Measurements from ENCODE around the gene FNDC3B. TPM values are rescaled to one million over a fixed set of nuclear protein-coding genes. Genes with fewer than 3 reads are reported as not detected.

Gene FNDC3B
- total and polyA plus RNA-seq, 2 donors (not counting 1 experiment from before 2014, with no cell fraction given): 1.2 to 9.2 TPM

DNA sequence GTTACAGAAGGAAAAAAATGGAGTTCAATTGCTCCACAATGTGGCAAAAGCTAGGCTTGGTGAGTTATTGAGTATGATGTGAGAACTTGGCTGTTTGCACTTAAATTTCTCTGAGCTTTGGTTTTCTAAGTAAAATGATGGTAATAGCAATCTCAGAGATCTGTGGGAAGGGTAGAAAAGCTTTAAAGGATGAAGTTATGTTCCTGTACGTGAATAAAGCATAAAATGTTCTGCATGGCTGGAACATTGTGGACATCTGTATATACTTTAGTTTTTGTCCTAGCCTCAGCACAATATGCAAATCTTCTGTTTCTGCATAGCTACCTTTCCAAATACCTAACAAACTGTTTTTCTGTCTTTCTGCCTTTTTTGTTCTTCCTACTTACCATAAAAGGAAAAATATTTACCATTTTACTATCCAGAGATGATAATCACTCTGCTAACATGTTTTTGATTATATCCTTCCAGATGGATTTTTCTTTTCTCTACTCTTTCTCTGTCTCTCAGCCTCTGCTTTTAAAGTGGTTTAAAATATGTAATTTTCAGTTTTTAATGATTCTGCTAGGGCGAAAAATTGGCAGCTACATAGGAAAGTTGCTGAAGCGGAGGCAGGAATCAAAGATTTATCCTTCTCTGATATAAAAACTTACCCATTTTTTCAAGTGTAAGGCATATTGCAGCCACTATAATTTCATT is 188.1 kb downstream of the FNDC3B start:
- no peak overlapping the region for H3K9ac ChIP-seq (ENCODE audit: low read length)
- H3K4me1 ChIP-seq (ENCODE audit: control insufficient read depth in 2 of 2, insufficient read depth in 2 of 2, low read length in 2 of 2): no peaks in the 10 kb centered on the region
- H4K20me1 ChIP-seq (ENCODE audit: control insufficient read depth, insufficient read depth, low read length, poor library complexity, severe bottlenecking): no peaks in the 10 kb centered on the region
- Mint-ChIP-seq H3K27ac (no peak overlapping the region), H3K4me1 (no peaks in the 10 kb centered on the region), H3K27me3 (no peaks in the 10 kb centered on the region), H3K9me3 (ENCODE audit: insufficient read depth) (no peaks in the 10 kb centered on the region), H3K4me3 (no peak overlapping the region)
- no peak overlapping the region for H3K4me2 ChIP-seq (replicated peaks; ENCODE audit: low read depth, low read length, poor library complexity, severe bottlenecking)
- no peaks in the 10 kb centered on the region for H3K79me2 ChIP-seq (ENCODE audit: control insufficient read depth, insufficient read depth, low read length)
- H3K27ac ChIP-seq (ENCODE audit: low read length in 2 of 2): no peak overlapping the region
- H3K9me3 ChIP-seq (ENCODE audit: control extremely low read depth in 1 of 3, control insufficient read depth in 2 of 3, insufficient read depth in 1 of 3, low read length in 2 of 3): peaks cover 0 to 2% (median 0%) of the 10 kb centered on the region in 3 donors
- CTCF ChIA-PET: interaction anchor here (1.2 kb wide), 1 partner anchor 23 kb away, joined by 10 read pairs; no protein-coding TSS in a partner anchor
- no peak overlapping the region for H3K4me3 ChIP-seq (ENCODE audit: control extremely low read depth in 1 of 5, extremely low read depth in 1 of 5, insufficient read depth in 1 of 5, low read depth in 2 of 5, low read length in 4 of 5)
- TF ChIP-seq CTCF (IDR thresholded peaks at IDR 0.05) (no peak), EZH2 (IDR thresholded peaks at IDR 0.05; ENCODE audit: borderline replicate concordance, insufficient read depth, low read depth, low read length, poor library complexity, severe bottlenecking) (no peak)
- POLR2A ChIA-PET: no interaction called here
- no peaks in the 10 kb centered on the region for H3K27me3 ChIP-seq (replicated peaks in 1 of 4; ENCODE audit: control extremely low read depth in 1 of 4, control insufficient read depth in 3 of 4, insufficient read depth in 4 of 4, low read length in 3 of 4)
- no peak for DNase-seq
- intact Hi-C loops (cut with micrococcal nuclease): no loop called here
- no peak overlapping the region for H2AFZ ChIP-seq (ENCODE audit: insufficient read depth, low read depth, low read length, poor library complexity, severe bottlenecking)
- no CpG with 5 or more reads among the region's 3 CpGs for WGBS (ENCODE audit: insufficient coverage)
- no peak for ATAC-seq (ENCODE audit: low read depth)
- no peaks in the 10 kb centered on the region for H3K36me3 ChIP-seq (replicated peaks in 1 of 2; ENCODE audit: control extremely low read depth in 1 of 2, control insufficient read depth in 1 of 2, extremely low read depth in 1 of 2, insufficient read depth in 2 of 2, low read length in 1 of 2)

- H3K4me3 Mint-ChIP-seq: no peak overlapping the region
- TF ChIP-seq EZH2 (IDR thresholded peaks at IDR 0.05; ENCODE audit: borderline replicate concordance, insufficient read depth, low read depth, low read length, poor library complexity, severe bottlenecking): no peak
- TF ChIP-seq CTCF (IDR thresholded peaks at IDR 0.05): no peak
- H3K4me1 ChIP-seq (ENCODE audit: control insufficient read depth in 2 of 2, insufficient read depth in 2 of 2, low read length in 2 of 2): no peaks in the 10 kb centered on the region
- H3K27me3 Mint-ChIP-seq: no peaks in the 10 kb centered on the region
- ChIA-PET POLR2A (no interaction called here), CTCF (no interaction called here)
- H4K20me1 ChIP-seq (ENCODE audit: control insufficient read depth, insufficient read depth, low read length, poor library complexity, severe bottlenecking): no peaks in the 10 kb centered on the region
- H3K27me3 ChIP-seq (replicated peaks in 1 of 4; ENCODE audit: control extremely low read depth in 1 of 4, control insufficient read depth in 3 of 4, insufficient read depth in 4 of 4, low read length in 3 of 4): no peaks in the 10 kb centered on the region
- H3K27ac Mint-ChIP-seq: no peak overlapping the region
- H3K9me3 ChIP-seq (ENCODE audit: control extremely low read depth in 1 of 3, control insufficient read depth in 2 of 3, insufficient read depth in 1 of 3, low read length in 2 of 3): no peaks in the 10 kb centered on the region
- no peaks in the 10 kb centered on the region for H3K79me2 ChIP-seq (ENCODE audit: control insufficient read depth, insufficient read depth, low read length)
- no peak for DNase-seq
- H2AFZ ChIP-seq (ENCODE audit: insufficient read depth, low read depth, low read length, poor library complexity, severe bottlenecking): no peak overlapping the region
- H3K4me2 ChIP-seq (replicated peaks; ENCODE audit: low read depth, low read length, poor library complexity, severe bottlenecking): no peak overlapping the region
- H3K9me3 Mint-ChIP-seq (ENCODE audit: insufficient read depth): no peaks in the 10 kb centered on the region
- WGBS (ENCODE audit: insufficient coverage): no CpG with 5 or more reads among the region's 2 CpGs
- no peak overlapping the region for H3K9ac ChIP-seq (ENCODE audit: low read length)
- intact Hi-C loops (cut with micrococcal nuclease): no loop called here
- no peak overlapping the region for H3K4me3 ChIP-seq (ENCODE audit: control extremely low read depth in 1 of 5, extremely low read depth in 1 of 5, insufficient read depth in 1 of 5, low read depth in 2 of 5, low read length in 4 of 5)
- no peaks in the 10 kb centered on the region for H3K36me3 ChIP-seq (replicated peaks in 1 of 2; ENCODE audit: control extremely low read depth in 1 of 2, control insufficient read depth in 1 of 2, extremely low read depth in 1 of 2, insufficient read depth in 2 of 2, low read length in 1 of 2)
- no peak for ATAC-seq (ENCODE audit: low read depth)
- H3K4me1 Mint-ChIP-seq: no peaks in the 10 kb centered on the region
- H3K27ac ChIP-seq (ENCODE audit: low read length in 2 of 2): no peak overlapping the region
Observed at GRCh38 chr3:172228036-172228415, 188.6 kb downstream of the FNDC3B start.

Data from B cell (primary cell).